IPS DF 6.9 (cell line): Measurements from ENCODE around the gene IMP4.

ENCODE experiments used
- DNase-seq: peaks from one replicate; pipeline ENCODE4 v3.0.0-alpha.2; 2013; ENCODE audit warnings: low read depth, low spot score
- H3K27ac ChIP-seq: one replicate; pipeline ENCODE4 v1.5.1; 2013; ENCODE audit warnings: low read length, control low read depth
- H3K27me3 ChIP-seq: 2 replicates; pipeline ENCODE4 v1.6.1; 2013; ENCODE audit warnings: mild to moderate bottlenecking, low read length; ENCODE audit not compliant: control insufficient read depth, insufficient read depth
- H3K36me3 ChIP-seq: 2 replicates; pipeline ENCODE4 v1.6.1; 2013; ENCODE audit warnings: low read length; ENCODE audit not compliant: control insufficient read depth, insufficient read depth
- H3K4me1 ChIP-seq: 2 replicates; pipeline ENCODE4 v1.6.1; 2013; ENCODE audit warnings: low read length; ENCODE audit not compliant: control insufficient read depth, insufficient read depth
- H3K4me3 ChIP-seq: 2 replicates; pipeline ENCODE4 v1.5.1; 2013; ENCODE audit warnings: mild to moderate bottlenecking, low read length
- H3K9me3 ChIP-seq: 2 replicates; pipeline ENCODE4 v1.6.1; 2013; ENCODE audit warnings: low read length, inconsistent platforms; ENCODE audit not compliant: control insufficient read depth, insufficient read depth
- WGBS: extraction: QIAGEN DNeasy Blood & Tissue Kit; methylation state at CpG from one replicate; pipeline ENCODE4 v1.1.7; 2013; ENCODE audit warnings: mixed read lengths, missing lambda C conversion rate; ENCODE audit not compliant: insufficient read length, insufficient coverage; 5-methylcytosine and 5-hydroxymethylcytosine counted together

Gene IMP4

GRCh38 chr2:130377491-130377890 is 34.8 kb downstream of the IMP4 start:
- Histone ChIP-seq H3K4me3 (no peak overlapping the region), H3K36me3 (no peaks in the 10 kb centered on the region), H3K9me3 (no peaks in the 10 kb centered on the region), H3K27me3 (no peaks in the 10 kb centered on the region), H3K4me1 (no peaks in the 10 kb centered on the region), H3K27ac (no peak overlapping the region)
- no peak for DNase-seq
- WGBS: no CpG with 5 or more reads among the region's 5 CpGs

GRCh38 chr2:130378206-130378897 is 35.7 kb downstream of the IMP4 start:
- Histone ChIP-seq H3K27me3 (no peaks in the 10 kb centered on the region), H3K27ac (no peak overlapping the region), H3K9me3 (no peaks in the 10 kb centered on the region), H3K4me1 (no peaks in the 10 kb centered on the region), H3K36me3 (no peaks in the 10 kb centered on the region), H3K4me3 (no peak overlapping the region)
- no CpG with 5 or more reads among the region's 3 CpGs for WGBS
- DNase-seq: no peak

- no peaks in the 10 kb centered on the region for H3K9me3 ChIP-seq
- no peaks in the 10 kb centered on the region for H3K4me1 ChIP-seq
- H3K36me3 ChIP-seq: no peaks in the 10 kb centered on the region
- H3K27ac ChIP-seq: no peak overlapping the region
- H3K4me3 ChIP-seq: no peak overlapping the region
- DNase-seq: no peak
- WGBS: no CpG with 5 or more reads among the region's 3 CpGs
- H3K27me3 ChIP-seq: no peaks in the 10 kb centered on the region
These were observed 36.2 kb downstream of the IMP4 start for GRCh38 chr2:130378898-130379214.

DNA sequence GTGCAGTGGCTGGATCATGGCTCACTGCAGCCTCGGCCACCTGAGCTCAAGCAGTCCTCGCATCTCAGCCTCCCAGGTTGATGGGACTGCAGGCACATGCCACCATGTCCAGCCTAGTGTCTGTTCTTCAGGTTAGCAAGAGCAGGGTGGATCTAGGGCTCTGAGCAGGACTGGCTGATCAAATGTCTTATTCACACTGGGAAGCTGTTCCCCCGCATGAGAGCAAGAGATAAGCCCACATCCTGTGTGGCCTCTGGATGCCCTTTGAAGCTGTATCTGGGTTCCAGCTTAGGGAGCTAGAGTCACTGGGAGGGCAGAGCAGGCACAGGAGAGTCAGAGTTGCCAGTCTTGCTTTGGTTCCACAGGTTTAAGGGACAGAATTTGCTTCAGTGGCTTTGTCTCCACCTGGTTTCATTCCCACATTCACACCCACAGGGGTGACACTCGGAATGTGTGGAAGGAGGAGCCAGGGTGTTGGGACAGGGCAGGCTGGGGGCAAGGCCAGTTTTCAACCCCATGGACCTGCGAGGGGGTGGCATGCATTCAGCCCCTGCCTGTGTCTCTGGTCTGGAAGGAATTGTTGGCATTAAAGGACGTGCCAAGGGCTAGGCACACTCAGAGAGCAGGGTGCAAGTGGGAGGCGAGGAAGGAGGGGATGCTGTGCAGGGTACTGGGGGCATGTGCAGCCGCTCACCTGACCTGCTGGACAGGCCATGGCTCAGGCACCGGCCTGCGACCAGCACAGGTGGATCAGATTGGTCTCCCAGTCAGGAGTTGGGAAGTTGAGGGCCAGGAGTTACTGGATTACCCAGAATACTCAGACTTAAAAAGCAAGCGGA is 37.6 kb downstream of the IMP4 start:
- H3K36me3 ChIP-seq: no peaks in the 10 kb centered on the region
- no peak for DNase-seq
- H3K9me3 ChIP-seq: no peaks in the 10 kb centered on the region
- no peaks in the 10 kb centered on the region for H3K27me3 ChIP-seq
- no CpG with 5 or more reads among the region's 11 CpGs for WGBS
- no peak overlapping the region for H3K4me3 ChIP-seq
- H3K27ac ChIP-seq: no peak overlapping the region
- H3K4me1 ChIP-seq: no peaks in the 10 kb centered on the region

DNA sequence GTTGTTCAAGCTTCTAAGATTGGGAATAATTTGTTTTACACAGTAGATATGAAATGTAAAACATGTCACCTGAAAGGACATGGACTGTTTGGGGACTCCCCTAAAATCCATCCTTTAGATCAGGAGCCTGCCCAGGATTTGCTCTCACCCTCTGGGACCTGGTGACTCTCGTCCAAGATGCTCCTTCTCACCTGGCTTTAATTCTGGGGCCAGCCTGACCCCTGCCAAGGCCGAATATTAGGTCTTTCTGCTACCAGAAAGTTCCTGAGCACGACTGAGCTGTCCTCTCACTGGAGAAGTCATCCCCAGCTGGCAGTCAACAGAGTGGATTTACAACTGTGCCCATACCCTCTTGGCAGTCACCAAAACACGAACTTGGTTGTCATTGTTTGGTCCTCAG is 38.4 kb downstream of the IMP4 start:
- DNase-seq: no peak
- no peaks in the 10 kb centered on the region for H3K36me3 ChIP-seq
- WGBS: no CpG with 5 or more reads among the region's 4 CpGs
- H3K9me3 ChIP-seq: no peaks in the 10 kb centered on the region
- no peaks in the 10 kb centered on the region for H3K27me3 ChIP-seq
- H3K4me3 ChIP-seq: no peak overlapping the region
- H3K4me1 ChIP-seq: no peaks in the 10 kb centered on the region
- no peak overlapping the region for H3K27ac ChIP-seq

DNA sequence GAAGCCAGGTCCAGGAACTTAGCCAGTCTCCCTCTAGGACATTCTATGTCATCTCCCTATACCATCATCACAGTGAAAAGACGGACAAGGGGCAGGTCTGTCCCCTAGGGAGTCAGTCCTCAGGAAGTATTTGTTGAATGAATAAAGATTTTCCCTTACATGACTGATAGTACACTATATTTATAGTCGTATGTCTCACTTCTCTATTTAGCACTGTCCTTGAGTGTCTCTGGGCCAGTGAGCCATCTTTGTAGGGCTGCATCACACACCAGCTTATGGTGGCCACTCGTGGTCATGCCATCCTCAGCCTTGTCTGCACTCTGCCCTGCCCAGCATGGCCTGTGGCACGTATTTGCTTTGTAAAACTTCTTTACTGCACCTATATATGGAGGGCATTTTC is 38.9 kb downstream of the IMP4 start:
- H3K27me3 ChIP-seq: no peaks in the 10 kb centered on the region
- no CpG with 5 or more reads among the region's 4 CpGs for WGBS
- no peak for DNase-seq
- H3K9me3 ChIP-seq: no peaks in the 10 kb centered on the region
- no peaks in the 10 kb centered on the region for H3K36me3 ChIP-seq
- H3K4me1 ChIP-seq: no peaks in the 10 kb centered on the region
- H3K27ac ChIP-seq: no peak overlapping the region
- no peak overlapping the region for H3K4me3 ChIP-seq

DNA sequence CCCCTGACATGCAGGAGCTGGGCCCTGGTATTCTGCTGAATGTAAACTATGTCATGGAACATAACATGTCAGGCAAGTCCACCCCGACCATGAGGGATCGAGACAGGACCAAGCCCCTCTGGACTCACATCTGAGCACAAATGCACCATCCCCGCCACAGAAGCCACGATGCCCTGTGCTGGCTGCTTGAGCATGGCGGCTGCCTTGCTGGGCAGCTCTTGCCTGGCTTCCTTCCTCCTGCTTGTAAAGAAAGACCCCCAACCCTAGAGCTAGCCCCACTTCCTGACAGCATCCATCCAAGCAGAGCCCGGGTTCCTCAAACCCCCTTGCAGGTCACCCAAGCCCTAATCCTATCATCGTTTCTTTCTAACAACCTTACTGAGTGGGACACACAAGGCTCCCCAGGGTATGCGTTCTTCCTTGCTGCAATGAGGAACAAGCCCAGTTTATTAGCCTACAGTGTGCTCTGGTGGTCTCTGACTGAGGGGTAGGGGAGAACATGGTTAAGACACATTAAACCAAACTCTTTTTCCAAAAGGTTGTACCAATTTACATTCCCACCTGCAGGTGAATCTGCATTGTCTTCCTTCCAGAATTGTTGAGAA is 39.7 kb downstream of the IMP4 start:
- H3K36me3 ChIP-seq: no peaks in the 10 kb centered on the region
- WGBS: no CpG with 5 or more reads among the region's 8 CpGs
- no peak for DNase-seq
- H3K27ac ChIP-seq: no peak overlapping the region
- no peak overlapping the region for H3K4me3 ChIP-seq
- H3K9me3 ChIP-seq: no peaks in the 10 kb centered on the region
- no peaks in the 10 kb centered on the region for H3K27me3 ChIP-seq
- no peaks in the 10 kb centered on the region for H3K4me1 ChIP-seq

DNA sequence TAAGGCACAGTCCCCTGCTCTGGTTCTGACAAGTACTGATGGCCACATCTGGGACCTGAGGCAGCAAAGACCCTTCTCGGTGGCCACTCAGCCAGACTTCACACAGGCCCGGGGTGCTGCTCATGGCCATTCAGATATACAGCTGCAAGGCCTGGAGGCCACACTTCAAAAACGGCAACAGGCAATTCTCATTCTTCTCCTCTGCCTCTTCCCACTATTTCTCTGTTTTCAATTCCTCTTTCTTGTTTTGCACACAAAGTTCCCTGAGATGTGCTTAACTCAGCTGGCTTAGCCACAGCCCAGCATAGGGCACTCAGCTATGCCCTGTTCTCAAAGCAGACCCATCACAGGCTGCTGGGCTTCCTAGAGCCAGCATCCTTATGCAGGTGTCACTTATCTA is 43.0 kb downstream of the IMP4 start:
- Histone ChIP-seq H3K9me3 (no peaks in the 10 kb centered on the region), H3K27me3 (no peaks in the 10 kb centered on the region), H3K27ac (no peak overlapping the region), H3K4me3 (no peak overlapping the region), H3K4me1 (no peaks in the 10 kb centered on the region), H3K36me3 (no peaks in the 10 kb centered on the region)
- WGBS: no CpG with 5 or more reads among the region's 3 CpGs
- no peak for DNase-seq

DNA sequence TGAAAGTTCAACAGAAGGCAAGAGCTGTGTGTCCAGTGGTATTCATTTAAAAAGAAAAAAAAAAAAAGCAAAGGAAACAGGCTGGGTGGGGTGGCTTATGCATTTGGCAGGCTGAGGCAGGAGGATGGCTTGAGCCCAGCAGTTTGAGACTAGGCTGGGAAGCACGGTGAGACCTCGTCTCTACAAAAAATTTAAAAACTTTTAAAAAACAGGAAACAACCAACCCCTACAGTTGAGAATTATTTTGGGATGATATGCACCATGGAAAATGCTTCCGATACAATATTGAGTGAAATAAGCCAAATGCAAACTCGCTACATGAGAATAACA is 44.3 kb downstream of the IMP4 start:
- no peaks in the 10 kb centered on the region for H3K4me1 ChIP-seq
- no peaks in the 10 kb centered on the region for H3K9me3 ChIP-seq
- H3K36me3 ChIP-seq: no peaks in the 10 kb centered on the region
- DNase-seq: no peak
- no peak overlapping the region for H3K4me3 ChIP-seq
- WGBS: no CpG with 5 or more reads among the region's 4 CpGs
- no peaks in the 10 kb centered on the region for H3K27me3 ChIP-seq
- no peak overlapping the region for H3K27ac ChIP-seq

DNA sequence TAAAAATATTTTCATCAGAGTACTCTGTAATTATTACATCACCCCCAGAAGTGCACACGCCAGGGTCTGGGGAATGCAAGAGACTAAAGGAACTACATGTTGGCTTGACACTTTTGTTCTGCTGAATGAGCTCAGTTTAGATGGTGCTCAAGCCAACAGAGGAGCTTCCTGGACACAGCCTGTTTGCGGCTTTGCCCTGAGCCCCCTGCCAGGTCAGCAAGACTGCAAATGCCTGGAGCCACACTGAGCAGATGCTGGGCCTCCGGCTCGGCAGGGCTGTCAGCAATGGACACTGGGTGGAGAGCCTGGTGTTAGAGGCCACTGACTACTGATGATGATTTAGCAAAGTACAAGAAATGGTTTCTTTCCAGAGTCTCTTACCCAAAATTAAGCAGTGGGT is 45.1 kb downstream of the IMP4 start:
- no peak for DNase-seq
- Histone ChIP-seq H3K4me1 (no peaks in the 10 kb centered on the region), H3K4me3 (no peak overlapping the region), H3K36me3 (no peaks in the 10 kb centered on the region), H3K9me3 (no peaks in the 10 kb centered on the region), H3K27me3 (no peaks in the 10 kb centered on the region; the same call in 1 of the 2 replicates), H3K27ac (no peak overlapping the region)
- WGBS: no CpG with 5 or more reads among the region's 4 CpGs
